Sigmoid colon (tissue), 4 donors: Measurements from ENCODE around the gene ZFP64.

ENCODE experiments used
- CTCF ChIP-seq, 4 experiments: fragments of 450-650 bp in 3 of 4; fragments of 200-600 bp in 1 of 4; IDR thresholded peaks; one replicate each; pipeline ENCODE4 v1.5.1; 2016 to 2019; ENCODE audit warnings: antibody characterized with exemption in 4 of 4, mild to moderate bottlenecking in 3 of 4, moderate library complexity in 2 of 4
- EP300 ChIP-seq, 4 donors: sonication (generic); formaldehyde crosslinking; IDR thresholded peaks; one replicate each; pipeline ENCODE4 v1.6.1; 2017; ENCODE audit warnings: antibody characterized with exemption in 4 of 4

- TF ChIP-seq CTCF (IDR thresholded peaks at IDR 0.05) (no peak), EP300 (IDR thresholded peaks at IDR 0.05) (no peak)
These were observed 48.3 kb downstream of the ZFP64 start for GRCh38 chr20:52143277-52143676.
